Liver (tissue), 3 donors: ENCODE results near the gene CRYAA.
"Not testable (repeated sequence)": the region's sequence is repeated elsewhere in the genome, so short reads cannot be mapped to it uniquely, and the experiment has no call there.

Experiments
- ATF3 ChIP-seq: IDR thresholded peaks from 2 replicates; pipeline ENCODE4 v1.6.1; 2016; ENCODE audit warnings: antibody characterized with exemption
- FOXA1 ChIP-seq: IDR thresholded peaks from 2 replicates; pipeline ENCODE4 v1.6.1; 2016; ENCODE audit warnings: antibody characterized with exemption
- GABPA ChIP-seq, 2 donors: IDR thresholded peaks in 1 of 2; conservative IDR thresholded peaks in 1 of 2; 2 replicates each; pipeline ENCODE4 v1.6.1; 2016; ENCODE audit warnings: antibody characterized with exemption in 2 of 2, mild to moderate bottlenecking in 1 of 2, moderate library complexity in 1 of 2
- JUND ChIP-seq, 2 donors: IDR thresholded peaks; 2 replicates each; pipeline ENCODE4 v1.6.1; 2016; ENCODE audit warnings: antibody characterized with exemption in 2 of 2
- REST ChIP-seq: IDR thresholded peaks from 2 replicates; pipeline ENCODE4 v1.6.1; 2016; ENCODE audit warnings: antibody characterized with exemption, mild to moderate bottlenecking
- SP1 ChIP-seq: IDR thresholded peaks from 2 replicates; pipeline ENCODE4 v1.6.1; 2018; ENCODE audit warnings: antibody characterized with exemption, mild to moderate bottlenecking
- TAF1 ChIP-seq: conservative IDR thresholded peaks from 2 replicates; pipeline ENCODE4 v1.6.1; 2016; ENCODE audit warnings: antibody characterized with exemption, mild to moderate bottlenecking
- TF ChIP-seq, protein P1 (sequence below): fragments of 150-350 bp; IDR thresholded peaks from 2 replicates; pipeline ENCODE4 v1.5.1; 2017; ENCODE audit warnings: improper control_type of control experiment, low read depth, low read length; ENCODE audit not compliant: missing input control
- TF ChIP-seq, protein P2 (sequence below): IDR thresholded peaks from 2 replicates; pipeline ENCODE4 v1.6.1; 2016; ENCODE audit warnings: antibody characterized with exemption
- donor health status: healthy.
- donor health status: healthy.

DNA sequence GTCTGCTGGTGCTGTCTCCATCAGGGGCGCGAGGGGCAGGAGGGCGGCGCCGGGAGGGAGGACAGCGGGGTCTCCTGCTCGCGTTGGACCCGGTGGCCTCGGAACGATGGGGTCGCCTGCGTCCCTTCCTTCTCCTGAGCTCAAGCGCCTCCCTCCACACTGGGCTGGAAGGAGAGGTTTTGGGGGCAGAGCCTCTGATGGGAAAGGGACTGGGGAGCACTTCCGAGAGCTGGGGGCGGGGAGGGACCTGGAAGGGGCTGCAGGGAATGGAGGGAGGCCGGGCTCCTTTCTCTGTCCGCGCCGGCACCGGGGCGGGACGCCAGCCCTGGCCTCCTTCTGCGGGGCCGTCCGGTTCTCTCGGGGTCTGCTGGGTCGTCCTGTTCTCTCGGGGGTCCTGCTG, 4.0 kb downstream of the CRYAA start:
- TF ChIP-seq, protein P1, sequence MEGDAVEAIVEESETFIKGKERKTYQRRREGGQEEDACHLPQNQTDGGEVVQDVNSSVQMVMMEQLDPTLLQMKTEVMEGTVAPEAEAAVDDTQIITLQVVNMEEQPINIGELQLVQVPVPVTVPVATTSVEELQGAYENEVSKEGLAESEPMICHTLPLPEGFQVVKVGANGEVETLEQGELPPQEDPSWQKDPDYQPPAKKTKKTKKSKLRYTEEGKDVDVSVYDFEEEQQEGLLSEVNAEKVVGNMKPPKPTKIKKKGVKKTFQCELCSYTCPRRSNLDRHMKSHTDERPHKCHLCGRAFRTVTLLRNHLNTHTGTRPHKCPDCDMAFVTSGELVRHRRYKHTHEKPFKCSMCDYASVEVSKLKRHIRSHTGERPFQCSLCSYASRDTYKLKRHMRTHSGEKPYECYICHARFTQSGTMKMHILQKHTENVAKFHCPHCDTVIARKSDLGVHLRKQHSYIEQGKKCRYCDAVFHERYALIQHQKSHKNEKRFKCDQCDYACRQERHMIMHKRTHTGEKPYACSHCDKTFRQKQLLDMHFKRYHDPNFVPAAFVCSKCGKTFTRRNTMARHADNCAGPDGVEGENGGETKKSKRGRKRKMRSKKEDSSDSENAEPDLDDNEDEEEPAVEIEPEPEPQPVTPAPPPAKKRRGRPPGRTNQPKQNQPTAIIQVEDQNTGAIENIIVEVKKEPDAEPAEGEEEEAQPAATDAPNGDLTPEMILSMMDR = not testable (repeated sequence)
- not testable (repeated sequence) for TF ChIP-seq SP1; GABPA (IDR thresholded peaks at IDR 0.05 in 1 of 2, conservative IDR thresholded peaks at IDR 0.05 in 1 of 2); JUND (IDR thresholded peaks at IDR 0.05); ATF3; REST; TAF1; FOXA1
- TF ChIP-seq, protein P2, sequence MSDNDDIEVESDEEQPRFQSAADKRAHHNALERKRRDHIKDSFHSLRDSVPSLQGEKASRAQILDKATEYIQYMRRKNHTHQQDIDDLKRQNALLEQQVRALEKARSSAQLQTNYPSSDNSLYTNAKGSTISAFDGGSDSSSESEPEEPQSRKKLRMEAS = not testable (repeated sequence)
